ENCODE measurements around the gene ANGPTL3. TPM values are rescaled to one million over a fixed set of nuclear protein-coding genes. Genes with fewer than 3 reads are reported as not detected.

The ANGPTL3 gene
- total and polyA plus RNA-seq, 2 of the 13 experiments (the other 11 are each of a cell fraction or from before 2014, with no cell fraction given): 0.40 to 0.51 TPM

DNA sequence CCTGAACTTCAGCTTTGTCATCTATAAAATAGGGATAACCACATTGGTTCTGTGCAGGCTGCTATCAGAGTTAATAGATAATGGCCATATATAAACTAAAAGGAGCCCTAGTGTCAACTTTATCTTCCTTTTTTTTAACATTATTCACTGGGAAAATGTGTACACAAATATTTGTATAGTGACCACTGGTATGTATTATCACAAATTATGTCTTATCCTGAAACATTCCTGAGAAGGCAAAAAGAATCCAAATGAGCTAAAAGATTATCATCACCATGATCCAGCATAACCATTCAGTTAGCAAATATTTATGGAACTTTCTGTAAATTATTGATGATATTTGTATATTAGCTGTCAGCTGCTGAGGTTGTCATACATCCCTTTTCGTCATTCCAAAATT lies 16.6 kb downstream of the ANGPTL3 start:
- DNase-seq (ENCODE audit: low spot score): peak; percentile 45
- 93% methylated on average over 1 of the region's 1 CpG for WGBS (ENCODE audit: low lambda C conversion rate)
- Histone ChIP-seq H3K4me1 (ENCODE audit: insufficient read depth, low read length) (peaks cover 29% of the 10 kb centered on the region), H4K20me1 (ENCODE audit: insufficient read depth, low read length) (no peaks in the 10 kb centered on the region), H3K27ac (ENCODE audit: extremely low read length, insufficient read depth, low read length) (no peak overlapping the region), H3K36me3 (replicated peaks in 1 of 2; ENCODE audit: control insufficient read depth in 1 of 2, insufficient read depth in 2 of 2, low read length in 2 of 2) (peaks cover 1 to 32% of the 10 kb centered on the region in 2 experiments; a peak in 4 of 5 replicates), H3K9ac (ENCODE audit: insufficient read depth, low read depth, low read length) (no peak overlapping the region), H3K4me3 (replicated peaks in 1 of 3; ENCODE audit: insufficient read depth in 1 of 3, low read depth in 2 of 3, low read length in 3 of 3) (no peak overlapping the region), H2AFZ (ENCODE audit: low read length) (no peak overlapping the region), H3K27me3 (ENCODE audit: control insufficient read depth in 1 of 2, insufficient read depth in 2 of 2, low read length in 2 of 2) (no peaks in the 10 kb centered on the region), H3K4me2 (ENCODE audit: low read depth, low read length) (no peak overlapping the region), H3K79me2 (ENCODE audit: insufficient read depth, low read length) (no peaks in the 10 kb centered on the region), H3K9me3 (ENCODE audit: low read length) (no peaks in the 10 kb centered on the region)
- POLR2A ChIA-PET: no interaction called here
- CTCF ChIA-PET (ENCODE audit: low intra/inter-chr PET ratio, low total read pairs): interaction anchor here (0.5 kb wide), 1 partner anchor 133 kb away, joined by 3 read pairs; no protein-coding TSS in a partner anchor
- in situ Hi-C loops (cut with HindIII; ENCODE audit: extremely low pct_ligation_motif_present, low pct_unique_long_range_greater_than_20kb): no loop called here
- no peak for ATAC-seq
- BruUV-seq (replicated peaks): no TSS peak
- intact Hi-C loops (cut with micrococcal nuclease; ENCODE audit: unreplicated experiment): loop anchor here (2.0 kb wide), 1 partner anchor 49 kb away; no protein-coding TSS in a partner anchor
- no peak for FAIRE-seq
- TF ChIP-seq, protein P1, sequence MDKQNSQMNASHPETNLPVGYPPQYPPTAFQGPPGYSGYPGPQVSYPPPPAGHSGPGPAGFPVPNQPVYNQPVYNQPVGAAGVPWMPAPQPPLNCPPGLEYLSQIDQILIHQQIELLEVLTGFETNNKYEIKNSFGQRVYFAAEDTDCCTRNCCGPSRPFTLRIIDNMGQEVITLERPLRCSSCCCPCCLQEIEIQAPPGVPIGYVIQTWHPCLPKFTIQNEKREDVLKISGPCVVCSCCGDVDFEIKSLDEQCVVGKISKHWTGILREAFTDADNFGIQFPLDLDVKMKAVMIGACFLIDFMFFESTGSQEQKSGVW (CRISPR knock-in tag; IDR thresholded peaks at IDR 0.05; ENCODE audit: borderline replicate concordance): no peak
- TF ChIP-seq, protein P2, sequence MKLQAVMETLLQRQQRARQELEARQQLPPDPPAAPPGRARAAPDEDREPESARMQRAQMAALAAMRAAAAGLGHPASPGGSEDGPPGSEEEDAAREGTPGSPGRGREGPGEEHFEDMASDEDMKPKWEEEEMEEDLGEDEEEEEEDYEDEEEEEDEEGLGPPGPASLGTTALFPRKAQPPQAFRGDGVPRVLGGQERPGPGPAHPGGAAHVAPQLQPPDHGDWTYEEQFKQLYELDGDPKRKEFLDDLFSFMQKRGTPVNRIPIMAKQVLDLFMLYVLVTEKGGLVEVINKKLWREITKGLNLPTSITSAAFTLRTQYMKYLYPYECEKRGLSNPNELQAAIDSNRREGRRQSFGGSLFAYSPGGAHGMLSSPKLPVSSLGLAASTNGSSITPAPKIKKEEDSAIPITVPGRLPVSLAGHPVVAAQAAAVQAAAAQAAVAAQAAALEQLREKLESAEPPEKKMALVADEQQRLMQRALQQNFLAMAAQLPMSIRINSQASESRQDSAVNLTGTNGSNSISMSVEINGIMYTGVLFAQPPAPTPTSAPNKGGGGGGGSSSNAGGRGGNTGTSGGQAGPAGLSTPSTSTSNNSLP (IDR thresholded peaks at IDR 0.05; ENCODE audit: low read depth, low read length): peak; percentile 23; the same call in 1 of the 2 replicates
- TF ChIP-seq ZNF383 (CRISPR knock-in tag; IDR thresholded peaks at IDR 0.05; ENCODE audit: borderline replicate concordance): no peak
- no peak for TF ChIP-seq RBAK (CRISPR knock-in tag; IDR thresholded peaks at IDR 0.05)
- TF ChIP-seq ZNF367 (CRISPR knock-in tag; IDR thresholded peaks at IDR 0.05; ENCODE audit: borderline replicate concordance): no peak
- TF ChIP-seq CBX2 (IDR thresholded peaks at IDR 0.05; ENCODE audit: low read depth, low read length): no peak
- no peak for TF ChIP-seq CBX2 (CRISPR knock-in tag; IDR thresholded peaks at IDR 0.05; ENCODE audit: low read depth)
